K562 (cell line): ENCODE data around the gene PPP1R15A. TPM values are rescaled to one million over a fixed set of nuclear protein-coding genes. Genes with fewer than 3 reads are reported as not detected.
A peak's percentile ranks its signal among the peaks of the same experiment; 100 is the strongest.

Experiments used
- ADNP ChIP-seq: fragments of 200-800 bp; sonication (Bioruptor generic); IDR thresholded peaks from 2 replicates; pipeline ENCODE4 v1.6.1; 2016; ENCODE audit warnings: missing genetic modification characterization, missing compliant biosample characterization
- CBFA2T3 ChIP-seq: fragments of 450-650 bp; IDR thresholded peaks from 2 replicates; pipeline ENCODE4 v1.6.1; 2017
- CXXC5 ChIP-seq: fragments of 250-450 bp; sonication (Bioruptor Pico); IDR thresholded peaks from 2 replicates; pipeline ENCODE4 v1.8.0; 2022; ENCODE audit warnings: inconsistent platforms, mild to moderate bottlenecking, moderate library complexity
- ELF2 ChIP-seq: fragments of 250-450 bp; sonication (Bioruptor Pico); IDR thresholded peaks from 2 replicates; pipeline ENCODE4 v1.5.0; 2021; ENCODE audit warnings: mild to moderate bottlenecking
- ETV6 ChIP-seq, 3 experiments: fragments of 150-350 bp in 1 of 3; sonication (generic) in 1 of 3; formaldehyde crosslinking in 1 of 3; IDR thresholded peaks; 2 replicates each; pipeline versions ENCODE4 v1.6.1 to v1.8.0; 2014 to 2022; ENCODE audit warnings: borderline replicate concordance in 2 of 3, low read depth in 2 of 3, antibody characterized with exemption in 1 of 3, low read length in 1 of 3, mild to moderate bottlenecking in 1 of 3, missing genetic modification reagents in 1 of 3
- FUS ChIP-seq: fragments of 200-400 bp; formaldehyde crosslinking; optimal IDR thresholded peaks from 2 replicates; pipeline ENCODE3; 2017; ENCODE audit warnings: low read depth, low read length
- HDAC6 ChIP-seq: IDR thresholded peaks from 2 replicates; pipeline ENCODE4 v1.6.1; 2012; ENCODE audit warnings: low read depth, mild to moderate bottlenecking, control low read depth, inconsistent platforms, low read length, moderate library complexity
- HMG20A ChIP-seq: fragments of 450-650 bp; formaldehyde crosslinking; conservative IDR thresholded peaks from 2 replicates; pipeline ENCODE4 v1.4.0; 2020; ENCODE audit warnings: mild to moderate bottlenecking, mixed read lengths
- HMGXB4 ChIP-seq: sonication (generic); formaldehyde crosslinking; IDR thresholded peaks from 2 replicates; pipeline ENCODE4 v1.8.1; 2023; ENCODE audit warnings: mild to moderate bottlenecking, missing genetic modification reagents
- HOXB6 ChIP-seq: fragments of 250-450 bp; sonication (Bioruptor Pico); IDR thresholded peaks from 2 replicates; pipeline ENCODE4 v1.5.1; 2022; ENCODE audit warnings: mild to moderate bottlenecking, borderline replicate concordance
- KAT8 ChIP-seq: fragments of 450-650 bp; IDR thresholded peaks from 2 replicates; pipeline ENCODE4 v1.6.1; 2016; ENCODE audit warnings: low read depth, mild to moderate bottlenecking
- RCOR1 ChIP-seq, 2 experiments: IDR thresholded peaks; 2 replicates each; pipeline ENCODE4 v1.6.1; 2012; ENCODE audit warnings: low read depth in 2 of 2, low read length in 2 of 2, borderline replicate concordance in 1 of 2, improper control_type of control experiment in 1 of 2
- RFX1 ChIP-seq: fragments of 450-650 bp; IDR thresholded peaks from 2 replicates; pipeline ENCODE4 v1.6.1; 2016; ENCODE audit warnings: mild to moderate bottlenecking, moderate library complexity
- SIN3B ChIP-seq: fragments of 450-650 bp; IDR thresholded peaks from 2 replicates; pipeline ENCODE4 v1.6.1; 2017; ENCODE audit warnings: low read depth, mild to moderate bottlenecking, moderate library complexity
- SP2 ChIP-seq: IDR thresholded peaks from 2 replicates; pipeline ENCODE4 v1.6.1; 2011; ENCODE audit warnings: mild to moderate bottlenecking, low read depth, low read length, moderate library complexity; ENCODE audit not compliant: poor library complexity, severe bottlenecking; ENCODE audit errors: extremely low read depth
- TAF7 ChIP-seq: fragments of 450-650 bp; IDR thresholded peaks from 2 replicates; pipeline ENCODE4 v1.6.1; 2016; ENCODE audit warnings: missing genetic modification characterization, missing compliant biosample characterization
- ZNF12 ChIP-seq: sonication (generic); formaldehyde crosslinking; IDR thresholded peaks from 2 replicates; pipeline ENCODE4 v1.4.0; 2020; ENCODE audit warnings: mild to moderate bottlenecking, missing genetic modification reagents
- ZSCAN29 ChIP-seq: fragments of 450-650 bp; IDR thresholded peaks from 2 replicates; pipeline ENCODE4 v1.6.1; 2017
- polyA plus RNA-seq, 8 experiments: library from polyadenylated mRNA; depleted of rRNA in 4 of 8; stranded (reverse) in 5 of 8; unstranded in 3 of 8; fragments of >200 nt; fragmentation: Nextera tagmentation in 2 of 8; fragmentation: Illumina TruSeq in 1 of 8; extraction: Ambion mirVana in 2 of 8; extraction: Trizol in 1 of 8; gene quantifications; 2 replicates each; pipeline versions ENCODE4 v1.2.1 to v1.2.3, GENCODE V29; 2011 to 2014; ENCODE audit warnings: inconsistent platforms in 1 of 8, missing spikeins in 1 of 8
- total RNA-seq, 7 experiments: library from RNA; depleted of rRNA in 6 of 7; stranded (reverse); fragments of >200 nt in 6 of 7; fragmentation: Illumina TruSeq in 2 of 7; extraction: Trizol in 2 of 7; gene quantifications; 2 replicates each; pipeline versions ENCODE4 v1.2.1 to v1.2.3, GENCODE V29; 2011 to 2021; ENCODE audit warnings: low replicate concordance in 1 of 7
- TF ChIP-seq, protein P1 (sequence below): sonication (generic); formaldehyde crosslinking; IDR thresholded peaks from 2 replicates; pipeline ENCODE4 v1.8.0; 2022; ENCODE audit warnings: missing genetic modification reagents, mild to moderate bottlenecking, borderline replicate concordance

The PPP1R15A gene
- total and polyA plus RNA-seq, 9 of the 15 experiments (the other 6 are each of a cell fraction or from before 2014, with no cell fraction given) = 0.42 to 73.7 (median 44.0) TPM

- TF ChIP-seq HMGXB4 (0 out of 2 replicates have a peak, but pooled peaks have one; percentile 50), ETV6 (IDR thresholded peaks at IDR 0.05; ENCODE audit: borderline replicate concordance in 1 of 2, low read depth in 2 of 2, low read length in 1 of 2) (no peak), ETV6 (CRISPR knock-in tag; IDR thresholded peaks at IDR 0.05; ENCODE audit: borderline replicate concordance) (peak; percentile 66; the same call in 1 of the 2 replicates), FUS (no peak), HOXB6 (peak; percentile 55; the same call in 1 of the 2 replicates), ZSCAN29 (no peak), HMG20A (CRISPR knock-in tag) (no peak), SIN3B (peak; percentile 38; the same call in 1 of the 2 replicates), CBFA2T3 (peak; percentile 74), TAF7 (tag) (peak; percentile 77; the same call in 1 of the 2 replicates), ZNF12 (CRISPR knock-in tag) (peak; percentile 75; the same call in 1 of the 2 replicates), CXXC5 (peak; percentile 95), RCOR1 (IDR thresholded peaks at IDR 0.05; ENCODE audit: borderline replicate concordance in 1 of 2, low read depth in 2 of 2, low read length in 2 of 2) (peak in 1 of 2 experiments; percentile 41; a peak in 1 of 4 replicates), SP2 (no peak), HDAC6 (no peak), ELF2 (CRISPR knock-in tag) (no peak), ADNP (tag) (no peak), RFX1 (no peak), KAT8 (no peak)
- TF ChIP-seq, protein P1, sequence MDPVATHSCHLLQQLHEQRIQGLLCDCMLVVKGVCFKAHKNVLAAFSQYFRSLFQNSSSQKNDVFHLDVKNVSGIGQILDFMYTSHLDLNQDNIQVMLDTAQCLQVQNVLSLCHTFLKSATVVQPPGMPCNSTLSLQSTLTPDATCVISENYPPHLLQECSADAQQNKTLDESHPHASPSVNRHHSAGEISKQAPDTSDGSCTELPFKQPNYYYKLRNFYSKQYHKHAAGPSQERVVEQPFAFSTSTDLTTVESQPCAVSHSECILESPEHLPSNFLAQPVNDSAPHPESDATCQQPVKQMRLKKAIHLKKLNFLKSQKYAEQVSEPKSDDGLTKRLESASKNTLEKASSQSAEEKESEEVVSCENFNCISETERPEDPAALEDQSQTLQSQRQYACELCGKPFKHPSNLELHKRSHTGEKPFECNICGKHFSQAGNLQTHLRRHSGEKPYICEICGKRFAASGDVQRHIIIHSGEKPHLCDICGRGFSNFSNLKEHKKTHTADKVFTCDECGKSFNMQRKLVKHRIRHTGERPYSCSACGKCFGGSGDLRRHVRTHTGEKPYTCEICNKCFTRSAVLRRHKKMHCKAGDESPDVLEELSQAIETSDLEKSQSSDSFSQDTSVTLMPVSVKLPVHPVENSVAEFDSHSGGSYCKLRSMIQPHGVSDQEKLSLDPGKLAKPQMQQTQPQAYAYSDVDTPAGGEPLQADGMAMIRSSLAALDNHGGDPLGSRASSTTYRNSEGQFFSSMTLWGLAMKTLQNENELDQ (CRISPR knock-in tag) = no peak
These were observed at the start of gene PPP1R15A (continued) for GRCh38 chr19:48872182-48872883.
